ENCODE measurements around the gene LGMN. TPM values are rescaled to one million over a fixed set of nuclear protein-coding genes. Genes with fewer than 3 reads are reported as not detected.

Gene LGMN
- total and polyA plus RNA-seq, 2 of the 13 experiments (the other 11 are each of a cell fraction or from before 2014, with no cell fraction given) = 28.9 to 76.4 TPM

DNA sequence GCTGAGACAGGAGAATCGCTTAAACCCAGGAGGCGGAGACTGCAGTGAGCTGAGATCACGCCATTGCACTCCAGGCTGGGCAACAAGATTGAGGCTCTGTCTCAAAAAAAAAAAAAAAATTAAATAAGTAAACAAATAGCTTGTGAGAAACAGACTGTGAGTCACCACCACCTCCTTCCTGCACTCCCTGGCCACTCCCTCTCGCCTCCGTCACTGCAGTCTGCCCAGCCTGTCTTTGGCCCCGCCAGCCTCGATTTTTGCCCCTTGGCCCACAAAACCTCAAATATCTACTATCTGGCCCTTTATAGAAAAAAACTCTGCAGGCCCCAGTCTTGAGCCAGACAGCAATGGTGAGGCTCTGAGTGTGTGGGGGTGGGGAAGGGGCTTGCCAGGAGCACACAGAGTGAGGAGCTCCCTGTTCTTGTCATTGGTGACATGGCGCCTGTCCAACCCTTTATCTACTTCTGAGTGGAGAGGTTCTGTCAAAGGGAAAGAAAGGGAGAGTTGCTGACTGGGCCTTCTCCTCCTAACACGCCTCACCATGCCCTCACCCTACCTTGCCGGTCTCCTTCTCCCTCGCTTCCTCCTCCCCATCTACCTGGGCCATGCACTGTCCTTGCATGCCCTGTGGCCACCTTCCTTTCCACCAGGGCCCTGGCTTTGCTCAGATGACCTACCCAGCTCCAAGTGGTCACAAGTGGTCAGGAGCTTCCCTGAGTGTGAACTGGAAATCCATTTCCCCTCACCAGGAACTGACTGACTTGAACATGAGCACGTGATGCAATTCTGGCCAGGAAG lies 22.1 kb downstream of the LGMN start:
- no TSS peak for BruUV-seq (replicated peaks)
- Histone ChIP-seq H3K4me1 (ENCODE audit: insufficient read depth, low read length) (peaks cover 36% of the 10 kb centered on the region), H3K79me2 (ENCODE audit: insufficient read depth, low read length) (no peaks in the 10 kb centered on the region), H3K27ac (ENCODE audit: extremely low read length, insufficient read depth, low read length) (no peak overlapping the region), H4K20me1 (ENCODE audit: insufficient read depth, low read length) (no peaks in the 10 kb centered on the region), H3K9ac (ENCODE audit: insufficient read depth, low read depth, low read length) (no peak overlapping the region), H3K4me2 (ENCODE audit: low read depth, low read length) (no peak overlapping the region), H3K9me3 (ENCODE audit: low read length) (no peaks in the 10 kb centered on the region), H3K27me3 (ENCODE audit: control insufficient read depth in 1 of 2, insufficient read depth in 2 of 2, low read length in 2 of 2) (no peaks in the 10 kb centered on the region), H3K4me3 (replicated peaks in 1 of 3; ENCODE audit: insufficient read depth in 1 of 3, low read depth in 2 of 3, low read length in 3 of 3) (no peak overlapping the region), H2AFZ (ENCODE audit: low read length) (no peak overlapping the region), H3K36me3 (replicated peaks in 1 of 2; ENCODE audit: control insufficient read depth in 1 of 2, insufficient read depth in 2 of 2, low read length in 2 of 2) (peaks cover 0 to 4% of the 10 kb centered on the region in 2 experiments; a peak in 2 of 5 replicates)
- DNase-seq (ENCODE audit: low spot score) = no peak
- in situ Hi-C loops (cut with HindIII; ENCODE audit: extremely low pct_ligation_motif_present, low pct_unique_long_range_greater_than_20kb) (no loop called here), intact Hi-C loops (cut with micrococcal nuclease; ENCODE audit: unreplicated experiment) (no loop called here)
- POLR2A ChIA-PET = interaction anchor here (0.9 to 3.6 kb wide), 2 partner anchors 22 to 68 kb away, joined by 3 to 29 read pairs; partner anchors contain the start of genes GOLGA5 and LGMN
- no peak for ATAC-seq
- TF ChIP-seq ZSCAN20 (CRISPR knock-in tag; IDR thresholded peaks at IDR 0.05; ENCODE audit: borderline replicate concordance) (no peak), ZBTB38 (CRISPR knock-in tag; IDR thresholded peaks at IDR 0.05) (0 out of 2 replicates have a peak, but pooled peaks have one; percentile 21), FOXK1 (CRISPR knock-in tag; IDR thresholded peaks at IDR 0.05; ENCODE audit: borderline replicate concordance, low read depth) (no peak), ZNF605 (CRISPR knock-in tag; IDR thresholded peaks at IDR 0.05) (0 out of 2 replicates have a peak, but pooled peaks have one; percentile 35), NCOA2 (CRISPR knock-in tag; IDR thresholded peaks at IDR 0.05) (no peak), FOSL2 (CRISPR knock-in tag; IDR thresholded peaks at IDR 0.05) (peak; percentile 46), ZNF557 (CRISPR knock-in tag; IDR thresholded peaks at IDR 0.05) (no peak)
- CTCF ChIA-PET (ENCODE audit: low intra/inter-chr PET ratio, low total read pairs) = no interaction called here
- WGBS (ENCODE audit: low lambda C conversion rate) = 89% methylated on average over 12 of the region's 12 CpGs
- no peak for FAIRE-seq
